ENCODE results near the gene NEGR1.

DNA sequence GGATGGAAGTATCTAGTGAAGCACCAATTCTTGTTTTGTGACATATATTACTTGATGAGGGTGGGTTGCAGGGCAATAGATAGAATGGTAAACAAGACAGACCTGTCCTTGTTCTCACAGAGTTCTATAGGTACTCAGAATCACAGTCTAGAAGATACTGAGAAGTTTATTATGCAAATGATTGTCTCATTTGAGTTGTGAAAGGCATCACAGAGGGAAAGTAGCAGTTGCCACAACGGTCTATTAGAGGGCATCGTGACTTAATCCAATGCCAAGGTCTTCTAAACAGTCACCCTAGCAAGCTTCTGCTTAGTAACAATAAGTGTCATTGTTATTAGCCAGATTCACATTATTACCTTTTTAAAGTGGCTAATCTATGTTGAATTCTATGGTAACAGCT is 626.7 kb downstream of the NEGR1 start:
- no peak for TF ChIP-seq POLR2A (IDR thresholded peaks at IDR 0.05)
- TF ChIP-seq, protein P1, sequence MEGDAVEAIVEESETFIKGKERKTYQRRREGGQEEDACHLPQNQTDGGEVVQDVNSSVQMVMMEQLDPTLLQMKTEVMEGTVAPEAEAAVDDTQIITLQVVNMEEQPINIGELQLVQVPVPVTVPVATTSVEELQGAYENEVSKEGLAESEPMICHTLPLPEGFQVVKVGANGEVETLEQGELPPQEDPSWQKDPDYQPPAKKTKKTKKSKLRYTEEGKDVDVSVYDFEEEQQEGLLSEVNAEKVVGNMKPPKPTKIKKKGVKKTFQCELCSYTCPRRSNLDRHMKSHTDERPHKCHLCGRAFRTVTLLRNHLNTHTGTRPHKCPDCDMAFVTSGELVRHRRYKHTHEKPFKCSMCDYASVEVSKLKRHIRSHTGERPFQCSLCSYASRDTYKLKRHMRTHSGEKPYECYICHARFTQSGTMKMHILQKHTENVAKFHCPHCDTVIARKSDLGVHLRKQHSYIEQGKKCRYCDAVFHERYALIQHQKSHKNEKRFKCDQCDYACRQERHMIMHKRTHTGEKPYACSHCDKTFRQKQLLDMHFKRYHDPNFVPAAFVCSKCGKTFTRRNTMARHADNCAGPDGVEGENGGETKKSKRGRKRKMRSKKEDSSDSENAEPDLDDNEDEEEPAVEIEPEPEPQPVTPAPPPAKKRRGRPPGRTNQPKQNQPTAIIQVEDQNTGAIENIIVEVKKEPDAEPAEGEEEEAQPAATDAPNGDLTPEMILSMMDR (IDR thresholded peaks at IDR 0.05): no peak

All from thyroid gland (tissue), 4 donors.